Measurements from ENCODE around the gene PAFAH1B1. TPM values are rescaled to one million over a fixed set of nuclear protein-coding genes. Genes with fewer than 3 reads are reported as not detected.

Gene PAFAH1B1
- total RNA-seq, 1 experiment from 2014 or later = 114 TPM

- POLR2A ChIA-PET = interaction anchor here (1.2 kb wide), 1 partner anchor 155 kb away, joined by 3 read pairs; no protein-coding TSS in a partner anchor
Measured at GRCh38 chr17:2611627-2612026, 18.2 kb downstream of the PAFAH1B1 start.

More at GRCh38 chr17:2611627-2612026, 18.2 kb downstream of the PAFAH1B1 start:
- H3K36me3 Mint-ChIP-seq = no peaks in the 10 kb centered on the region
- H3K4me1 Mint-ChIP-seq = peaks cover 28% of the 10 kb centered on the region
- CTCF ChIA-PET = interaction anchor here (0.7 to 1.3 kb wide), 2 partner anchors 175 to 196 kb away, joined by 4 to 5 read pairs; no protein-coding TSS in a partner anchor
- TF ChIP-seq ZNF416 (CRISPR knock-in tag; IDR thresholded peaks at IDR 0.05) (no peak), ZBTB21 (CRISPR knock-in tag; IDR thresholded peaks at IDR 0.05; ENCODE audit: borderline replicate concordance) (no peak), FOXJ3 (CRISPR knock-in tag; IDR thresholded peaks at IDR 0.05; ENCODE audit: borderline replicate concordance) (no peak), ARID4B (CRISPR knock-in tag; IDR thresholded peaks at IDR 0.05; ENCODE audit: borderline replicate concordance) (no peak), SMAD4 (CRISPR knock-in tag; IDR thresholded peaks at IDR 0.05) (no peak), ATF1 (CRISPR knock-in tag; IDR thresholded peaks at IDR 0.05) (no peak), GRHL2 (CRISPR knock-in tag; IDR thresholded peaks at IDR 0.05; ENCODE audit: insufficient replicate concordance, severe bottlenecking) (no peak), ZNF232 (CRISPR knock-in tag; IDR thresholded peaks at IDR 0.05) (no peak), ATF2 (CRISPR knock-in tag; IDR thresholded peaks at IDR 0.05; ENCODE audit: borderline replicate concordance, low read depth) (no peak), CREM (CRISPR knock-in tag; IDR thresholded peaks at IDR 0.05) (no peak), E2F4 (CRISPR knock-in tag; IDR thresholded peaks at IDR 0.05; ENCODE audit: borderline replicate concordance, low read depth) (no peak), NFATC4 (CRISPR knock-in tag; IDR thresholded peaks at IDR 0.05) (no peak), HMGXB4 (CRISPR knock-in tag; IDR thresholded peaks at IDR 0.05) (no peak), ERG (CRISPR knock-in tag; IDR thresholded peaks at IDR 0.05) (no peak), CDX4 (CRISPR knock-in tag; IDR thresholded peaks at IDR 0.05; ENCODE audit: borderline replicate concordance) (no peak), ZNF425 (CRISPR knock-in tag; conservative IDR thresholded peaks at IDR 0.05) (no peak), ZBTB43 (CRISPR knock-in tag; IDR thresholded peaks at IDR 0.05) (no peak)
- H3K27ac Mint-ChIP-seq = peak overlapping the region; percentile 7
- DNase-seq (ENCODE audit: low spot score) = no peak
- no peak for ATAC-seq
- H3K9me3 Mint-ChIP-seq = no peaks in the 10 kb centered on the region
- no peak overlapping the region for H3K4me3 Mint-ChIP-seq
- no peaks in the 10 kb centered on the region for H3K27me3 Mint-ChIP-seq (ENCODE audit: low read depth)

Measured in WTC11 (cell line).